GM18498 (cell line): ENCODE data around the gene ADAMTS13.

ENCODE experiments used
- ATAC-seq: cut with Tn5 transposase; IDR thresholded peaks from one replicate; pipeline ENCODE4 v1.9.1; 2021; ENCODE audit warnings: mild to moderate bottlenecking, moderate library complexity; ENCODE audit not compliant: unreplicated experiment

Gene ADAMTS13

GRCh38 chr9:133487331-133487725 lies 65.2 kb downstream of the ADAMTS13 start:
- ATAC-seq, result no peak

- no peak for ATAC-seq
Observed at GRCh38 chr9:133488686-133489252, 66.6 kb downstream of the ADAMTS13 start.

GRCh38 chr9:133489253-133490190 lies 67.4 kb downstream of the ADAMTS13 start:
- no peak for ATAC-seq

- ATAC-seq, result no peak
Observed at GRCh38 chr9:133490201-133490681, 68.1 kb downstream of the ADAMTS13 start.

- ATAC-seq, result no peak
Observed at GRCh38 chr9:133490865-133491655, 68.9 kb downstream of the ADAMTS13 start.

GRCh38 chr9:133491656-133491925 lies 69.4 kb downstream of the ADAMTS13 start:
- no peak for ATAC-seq

- ATAC-seq, result no peak
Observed at GRCh38 chr9:133492061-133493021, 70.2 kb downstream of the ADAMTS13 start.

GRCh38 chr9:133493428-133493827 lies 71.3 kb downstream of the ADAMTS13 start:
- ATAC-seq, result no peak

- ATAC-seq, result no peak
Observed at GRCh38 chr9:133493845-133494540, 71.8 kb downstream of the ADAMTS13 start.

GRCh38 chr9:133494636-133495326 lies 72.6 kb downstream of the ADAMTS13 start:
- ATAC-seq, result no peak

- no peak for ATAC-seq
Observed at GRCh38 chr9:133495327-133496293, 73.4 kb downstream of the ADAMTS13 start.

GRCh38 chr9:133496861-133497842 lies 75.0 kb downstream of the ADAMTS13 start:
- ATAC-seq, result no peak

- ATAC-seq, result no peak
Observed at GRCh38 chr9:133499132-133499891, 77.1 kb downstream of the ADAMTS13 start.

- ATAC-seq, result no peak
Observed at GRCh38 chr9:133499892-133500270, 77.7 kb downstream of the ADAMTS13 start.

GRCh38 chr9:133502112-133502511 lies 79.9 kb downstream of the ADAMTS13 start:
- no peak for ATAC-seq

GRCh38 chr9:133505186-133505830 lies 83.1 kb downstream of the ADAMTS13 start:
- ATAC-seq, result no peak
